Effector memory CD4-positive, alpha-beta T cell (primary cell): ENCODE data around the gene TRPV5.

ENCODE experiments used
- DNase-seq, 3 donors: peaks; one replicate each; pipeline ENCODE4 v3.0.0-alpha.2; 2020
- H3K27ac ChIP-seq: 2 replicates; pipeline ENCODE4 v1.7.0; 2013; ENCODE audit warnings: mild to moderate bottlenecking, low read length, moderate library complexity; ENCODE audit not compliant: insufficient read depth, poor library complexity, severe bottlenecking
- H3K27me3 ChIP-seq: replicated peaks from 2 replicates; pipeline ENCODE4 v1.7.0; 2013; ENCODE audit warnings: mild to moderate bottlenecking, low read length; ENCODE audit not compliant: insufficient read depth, control insufficient read depth, poor library complexity, severe bottlenecking
- H3K36me3 ChIP-seq: 2 replicates; pipeline ENCODE4 v1.7.0; 2013; ENCODE audit warnings: mild to moderate bottlenecking, low read length, moderate library complexity; ENCODE audit not compliant: control insufficient read depth, insufficient read depth
- H3K4me1 ChIP-seq: 2 replicates; pipeline ENCODE4 v1.7.0; 2013; ENCODE audit warnings: low read length, mild to moderate bottlenecking; ENCODE audit not compliant: control insufficient read depth, insufficient read depth, poor library complexity, severe bottlenecking
- H3K4me3 ChIP-seq: 2 replicates; pipeline ENCODE4 v1.7.0; 2013; ENCODE audit warnings: low read length, low read depth, mild to moderate bottlenecking; ENCODE audit not compliant: insufficient read depth, poor library complexity, severe bottlenecking
- H3K9me3 ChIP-seq: 2 replicates; pipeline ENCODE4 v1.7.0; 2013; ENCODE audit warnings: mild to moderate bottlenecking, low read length, moderate library complexity; ENCODE audit not compliant: control insufficient read depth

Gene TRPV5

DNA sequence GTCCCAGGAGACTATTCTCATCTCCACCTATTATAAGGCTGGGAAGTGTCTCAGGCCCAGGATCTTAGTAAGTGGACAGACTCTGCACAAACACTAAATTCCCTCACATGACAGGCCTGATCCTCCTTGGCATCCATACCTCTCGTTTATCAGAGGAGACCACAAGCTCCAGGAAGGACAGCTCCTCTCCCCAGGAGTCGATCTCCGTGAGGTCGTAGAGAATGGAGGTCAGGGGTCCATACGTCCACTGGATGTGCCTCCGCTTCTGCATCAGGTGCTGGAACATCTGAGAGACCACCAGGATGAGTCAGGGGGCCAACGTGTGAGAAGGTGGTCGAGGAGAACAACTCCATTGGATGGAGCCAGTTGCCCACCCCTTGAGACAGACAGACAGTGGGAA lies 5.6 kb downstream of the TRPV5 start:
- no peak for DNase-seq
- Histone ChIP-seq H3K4me1 (no peaks in the 10 kb centered on the region), H3K27me3 (no peaks in the 10 kb centered on the region), H3K36me3 (no peaks in the 10 kb centered on the region), H3K27ac (no peak overlapping the region), H3K4me3 (no peak overlapping the region), H3K9me3 (no peaks in the 10 kb centered on the region)

DNA sequence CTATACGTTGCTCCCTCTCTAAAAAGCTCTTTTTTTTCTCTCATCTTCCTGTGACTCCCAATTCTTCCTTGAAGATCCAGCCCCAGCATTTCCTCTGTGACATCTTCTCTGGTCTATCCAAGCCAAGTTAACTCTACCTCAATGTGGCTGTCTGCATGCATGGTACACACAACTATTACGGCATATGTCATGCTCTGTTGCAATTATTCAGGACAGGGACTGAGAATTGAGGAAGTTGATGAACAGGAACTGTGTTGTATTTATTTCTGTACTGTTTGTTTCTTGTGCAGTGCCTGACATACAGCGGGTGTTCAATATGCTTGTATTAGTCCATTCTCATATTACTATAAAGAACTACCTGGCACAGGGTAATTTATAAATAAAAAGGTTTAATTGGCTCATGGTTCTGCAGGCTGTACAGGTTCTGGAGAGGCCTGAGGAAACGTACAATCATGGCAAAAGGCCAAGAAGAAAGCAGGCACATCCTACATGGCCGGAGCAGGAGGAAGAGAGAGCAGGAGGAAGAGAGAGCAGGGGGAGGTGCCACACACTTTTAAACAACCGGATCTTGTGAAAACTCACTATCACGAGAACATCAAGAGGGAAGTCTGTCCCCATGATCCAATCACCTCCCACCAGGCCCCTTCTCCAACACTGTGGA lies 6.3 kb downstream of the TRPV5 start:
- Histone ChIP-seq H3K4me1 (no peaks in the 10 kb centered on the region), H3K4me3 (no peak overlapping the region), H3K9me3 (no peaks in the 10 kb centered on the region), H3K27ac (no peak overlapping the region), H3K27me3 (no peaks in the 10 kb centered on the region), H3K36me3 (no peaks in the 10 kb centered on the region)
- no peak for DNase-seq

DNA sequence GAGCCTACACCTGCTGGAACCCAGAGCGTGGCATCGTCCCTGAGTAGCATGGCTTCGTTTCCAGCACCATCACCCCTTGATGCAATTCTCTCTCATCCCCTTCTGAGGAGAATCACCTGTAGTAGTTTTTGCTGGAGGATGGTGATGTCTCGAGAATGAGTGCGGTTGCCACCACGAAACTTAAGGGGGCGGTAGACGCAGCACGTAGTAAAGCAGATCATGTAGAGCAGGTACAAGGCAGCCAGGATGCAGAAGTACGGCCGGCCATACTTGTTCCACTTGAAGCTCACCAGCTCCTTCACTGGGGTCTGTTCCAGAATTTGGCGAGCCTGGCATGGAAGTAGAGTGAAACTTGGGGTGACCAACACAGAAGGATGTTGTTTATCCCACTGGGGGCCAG lies 8.1 kb downstream of the TRPV5 start:
- Histone ChIP-seq H3K4me1 (no peaks in the 10 kb centered on the region), H3K36me3 (no peaks in the 10 kb centered on the region), H3K27me3 (no peaks in the 10 kb centered on the region), H3K9me3 (no peaks in the 10 kb centered on the region), H3K4me3 (no peak overlapping the region), H3K27ac (no peak overlapping the region)
- no peak for DNase-seq

DNA sequence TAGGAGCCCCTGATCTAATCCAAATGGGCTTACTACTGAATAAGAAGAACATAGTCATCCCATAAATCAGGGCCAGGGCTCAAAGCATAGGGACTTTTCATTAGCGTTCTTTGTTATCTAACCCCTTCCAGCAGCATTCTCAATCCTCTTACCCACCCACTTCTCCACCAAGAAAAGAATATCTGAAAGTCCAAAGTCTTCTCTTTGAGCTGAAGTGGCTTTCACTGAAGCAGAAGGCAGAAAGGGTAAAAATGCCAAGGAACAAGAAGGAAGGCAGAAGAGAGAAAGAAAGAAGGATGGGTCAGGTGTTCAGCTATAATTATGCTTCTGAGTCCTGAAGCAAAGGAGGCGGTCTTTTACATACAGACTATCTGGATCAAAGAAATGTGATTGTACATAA lies 10.2 kb downstream of the TRPV5 start:
- no peak for DNase-seq
- H3K27ac ChIP-seq = no peak overlapping the region
- no peak overlapping the region for H3K4me3 ChIP-seq
- H3K4me1 ChIP-seq = no peaks in the 10 kb centered on the region
- no peaks in the 10 kb centered on the region for H3K27me3 ChIP-seq
- no peaks in the 10 kb centered on the region for H3K9me3 ChIP-seq
- no peaks in the 10 kb centered on the region for H3K36me3 ChIP-seq

DNA sequence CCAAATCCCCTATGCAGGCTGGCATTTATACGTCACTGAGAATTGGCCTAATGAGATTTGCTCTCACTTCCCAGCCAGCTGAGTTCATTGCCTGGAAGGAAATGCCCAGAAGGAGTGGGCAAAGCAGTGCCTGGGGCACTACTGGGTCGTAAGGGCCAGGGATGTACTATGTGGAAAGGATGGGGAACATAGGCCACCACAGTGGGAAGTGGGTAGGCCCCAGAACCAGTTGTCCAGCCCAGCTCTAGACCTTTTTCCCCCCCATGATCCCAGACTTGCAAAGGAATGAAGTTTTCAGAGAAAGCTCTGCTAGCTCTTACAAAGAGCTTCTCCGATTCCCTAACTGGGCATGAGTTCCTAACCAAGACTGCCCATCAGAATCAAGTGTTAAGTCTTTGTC lies 13.9 kb downstream of the TRPV5 start:
- no peak for DNase-seq
- no peaks in the 10 kb centered on the region for H3K4me1 ChIP-seq
- no peaks in the 10 kb centered on the region for H3K27me3 ChIP-seq

DNA sequence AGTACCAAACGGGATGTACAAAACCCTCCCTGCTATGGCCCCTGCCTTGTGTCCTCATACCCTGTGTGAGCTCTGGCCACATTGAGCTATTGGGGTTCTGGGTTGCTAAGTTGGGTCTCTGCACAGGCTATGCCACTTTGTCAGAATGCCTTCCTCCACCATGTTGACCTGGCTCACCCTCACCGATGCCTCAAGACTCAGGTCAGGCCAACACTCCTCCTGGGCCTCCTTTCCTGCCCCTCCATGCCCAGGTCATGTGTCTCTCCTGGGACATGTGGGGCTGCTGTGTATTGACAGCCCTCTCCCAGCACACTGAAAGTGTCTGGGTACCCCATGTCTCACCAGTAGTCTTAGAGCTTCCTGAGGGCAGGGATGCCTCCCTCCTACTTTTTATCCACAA lies 14.6 kb downstream of the TRPV5 start:
- Histone ChIP-seq H3K27me3 (no peaks in the 10 kb centered on the region), H3K9me3 (no peaks in the 10 kb centered on the region), H3K27ac (no peak overlapping the region), H3K36me3 (no peaks in the 10 kb centered on the region), H3K4me1 (no peaks in the 10 kb centered on the region), H3K4me3 (no peak overlapping the region)
- no peak for DNase-seq

More for the DNA sequence above, 13.9 kb downstream of the TRPV5 start:
- Histone ChIP-seq H3K9me3 (no peaks in the 10 kb centered on the region), H3K27ac (no peak overlapping the region), H3K36me3 (no peaks in the 10 kb centered on the region), H3K4me3 (no peak overlapping the region)

DNA sequence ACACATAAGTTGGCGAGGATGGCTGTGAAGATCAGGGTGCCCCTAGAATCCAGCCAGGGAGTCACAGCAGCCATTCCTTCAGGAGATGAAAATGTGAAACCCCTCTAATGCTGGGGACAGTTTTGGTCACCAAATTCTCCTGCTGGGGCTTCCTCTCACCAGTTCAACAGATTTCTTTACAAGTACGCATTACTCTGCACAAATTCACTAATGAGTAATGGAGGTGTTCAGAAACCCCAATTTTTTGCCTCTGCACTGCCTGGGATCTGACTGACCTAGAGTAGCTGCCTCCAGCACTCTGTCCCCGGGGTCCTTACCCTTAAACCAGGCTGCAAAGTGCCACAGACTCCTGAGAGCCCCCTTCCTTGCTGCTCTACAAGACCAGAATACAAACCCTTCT lies 16.1 kb downstream of the TRPV5 start:
- Histone ChIP-seq H3K4me3 (no peak overlapping the region), H3K36me3 (no peaks in the 10 kb centered on the region), H3K4me1 (no peaks in the 10 kb centered on the region), H3K27me3 (no peaks in the 10 kb centered on the region), H3K27ac (no peak overlapping the region), H3K9me3 (no peaks in the 10 kb centered on the region)
- DNase-seq = no peak

DNA sequence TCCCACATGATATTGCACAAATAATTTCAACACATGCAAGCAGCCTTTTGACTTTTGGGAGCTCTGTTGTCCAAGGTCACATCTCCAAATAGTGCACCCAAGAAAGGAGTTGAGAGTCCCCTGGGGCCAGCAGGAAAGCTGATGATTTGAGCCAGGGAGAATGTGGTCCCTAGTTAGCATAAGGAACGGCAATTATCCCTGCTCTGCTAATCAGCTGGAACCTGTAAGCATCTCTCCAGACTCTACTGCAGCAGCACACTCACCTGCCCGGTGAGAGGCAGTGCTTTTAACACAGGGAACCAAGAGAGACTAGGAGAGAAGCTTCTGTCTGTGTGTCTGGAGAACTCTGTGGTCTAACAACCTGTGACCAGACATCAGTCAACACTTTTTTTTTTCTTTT lies 17.0 kb downstream of the TRPV5 start:
- Histone ChIP-seq H3K4me3 (no peak overlapping the region), H3K27me3 (no peaks in the 10 kb centered on the region), H3K4me1 (no peaks in the 10 kb centered on the region), H3K36me3 (no peaks in the 10 kb centered on the region), H3K27ac (no peak overlapping the region), H3K9me3 (no peaks in the 10 kb centered on the region)
- no peak for DNase-seq

DNA sequence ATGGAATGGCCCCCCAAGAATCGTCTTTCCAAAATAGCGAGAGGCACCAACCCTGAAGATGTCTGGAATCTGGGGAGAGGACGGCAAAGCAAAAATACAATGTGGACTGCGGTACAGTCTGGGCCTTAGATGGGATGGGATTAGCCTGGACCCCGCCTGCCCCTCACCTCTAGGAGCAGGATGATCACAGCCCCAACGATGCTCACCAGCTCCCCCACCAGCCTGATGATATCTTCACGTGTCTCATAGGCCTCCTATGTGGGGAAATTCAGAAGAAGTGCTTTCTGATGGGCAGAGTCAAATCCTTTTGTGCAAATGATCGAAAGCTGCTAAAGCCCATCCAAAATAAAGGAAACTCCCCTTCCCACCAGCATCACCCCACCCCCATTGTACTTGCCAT lies 18.2 kb downstream of the TRPV5 start:
- H3K27ac ChIP-seq = no peak overlapping the region
- no peaks in the 10 kb centered on the region for H3K27me3 ChIP-seq
- DNase-seq = no peak
- H3K4me3 ChIP-seq = no peak overlapping the region
- no peaks in the 10 kb centered on the region for H3K9me3 ChIP-seq
- H3K4me1 ChIP-seq = no peaks in the 10 kb centered on the region
- H3K36me3 ChIP-seq = no peaks in the 10 kb centered on the region

DNA sequence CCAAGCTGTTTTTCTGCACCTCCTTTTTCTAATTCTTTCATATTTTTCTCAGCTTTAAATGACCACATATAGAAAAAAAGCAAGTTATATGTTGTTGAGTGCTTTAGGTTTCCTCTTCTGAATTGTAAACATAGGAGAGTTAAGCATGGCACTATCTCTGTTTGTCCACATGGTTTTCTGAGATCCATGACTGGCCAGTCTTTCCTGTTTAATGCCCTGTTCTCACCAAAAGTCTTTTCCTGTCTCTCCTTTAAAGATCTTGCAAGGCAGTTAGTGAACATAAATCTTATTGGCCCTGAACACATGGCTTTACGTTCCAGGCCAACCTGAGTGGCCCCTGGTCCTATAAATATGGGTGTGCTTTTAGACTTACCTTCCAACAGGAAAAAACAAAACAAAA lies 19.4 kb downstream of the TRPV5 start:
- no peak overlapping the region for H3K4me3 ChIP-seq
- H3K36me3 ChIP-seq = no peaks in the 10 kb centered on the region
- no peaks in the 10 kb centered on the region for H3K27me3 ChIP-seq
- no peak for DNase-seq
- no peaks in the 10 kb centered on the region for H3K9me3 ChIP-seq
- no peaks in the 10 kb centered on the region for H3K4me1 ChIP-seq
- H3K27ac ChIP-seq = no peak overlapping the region
